ENCODE data around the gene KRTAP4-5. TPM values are rescaled to one million over a fixed set of nuclear protein-coding genes. Genes with fewer than 3 reads are reported as not detected.
"Not testable (repeated sequence)": the region's sequence is repeated elsewhere in the genome, so short reads cannot be mapped to it uniquely, and the experiment has no call there.

Gene KRTAP4-5
- total RNA-seq, 1 experiment from 2014 or later = not detected

- not testable (repeated sequence) for H3K4me1 ChIP-seq (ENCODE audit: low read length); H3K27ac ChIP-seq (ENCODE audit: low read length); H3K9ac ChIP-seq (ENCODE audit: low read length); H3K79me2 ChIP-seq (ENCODE audit: low read length); DNase-seq; H3K9me3 ChIP-seq (ENCODE audit: low read length); H3K27me3 ChIP-seq (ENCODE audit: low read length); H3K4me3 ChIP-seq (ENCODE audit: low read length); H3K36me3 ChIP-seq (ENCODE audit: insufficient read depth, low read length); H2AFZ ChIP-seq (ENCODE audit: low read length); H4K20me1 ChIP-seq (ENCODE audit: insufficient read depth, low read depth, low read length); H3K9me2 ChIP-seq (replicated peaks; ENCODE audit: insufficient read depth, low read length); H3K4me2 ChIP-seq (ENCODE audit: low read depth, low read length, poor library complexity, severe bottlenecking)
Observed at GRCh38 chr17:41123991-41124371, 25.6 kb downstream of the KRTAP4-5 start, which contains the start of gene KRTAP4-12. Gene KRTAP4-12, minus strand, starts transcription at chr17:41124182. Its CDS starts 60 bp downstream, at chr17:41124122.

DNA sequence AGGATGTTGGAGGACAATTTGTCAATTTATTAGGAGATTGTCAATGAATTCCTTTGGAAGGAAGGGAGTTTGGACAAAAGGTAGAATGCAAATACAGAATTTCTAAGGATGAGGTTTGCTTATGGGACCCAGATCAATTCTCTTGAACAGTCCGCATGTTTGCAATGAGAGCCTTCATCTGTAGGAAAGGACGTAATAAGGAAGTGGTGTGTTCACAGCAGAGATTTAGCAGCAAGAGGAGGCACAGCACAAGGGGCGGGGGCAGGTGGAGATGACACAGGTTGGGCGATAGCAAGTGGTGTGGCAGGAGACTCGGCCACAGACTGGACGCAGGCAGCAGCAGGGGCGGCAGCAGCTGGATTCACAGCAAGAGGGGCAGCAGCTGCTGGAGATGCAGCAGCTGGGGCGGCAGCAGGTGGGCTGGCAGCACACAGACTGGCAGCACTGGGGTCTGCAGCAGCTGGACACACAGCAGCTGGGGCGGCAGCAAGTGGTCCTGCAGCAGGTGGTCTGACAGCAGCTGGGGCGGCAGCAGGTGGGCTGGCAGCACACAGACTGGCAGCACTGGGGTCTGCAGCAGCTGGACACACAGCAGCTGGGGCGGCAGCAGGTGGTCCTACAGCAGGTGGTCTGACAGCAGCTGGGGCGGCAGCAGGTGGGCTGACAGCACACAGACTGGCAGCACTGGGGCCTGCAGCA, 26.2 kb downstream of the KRTAP4-5 start:
- H3K9me2 ChIP-seq (replicated peaks; ENCODE audit: insufficient read depth, low read length); H2AFZ ChIP-seq (ENCODE audit: low read length); H3K9ac ChIP-seq (ENCODE audit: low read length); H3K4me2 ChIP-seq (ENCODE audit: low read depth, low read length, poor library complexity, severe bottlenecking); H4K20me1 ChIP-seq (ENCODE audit: insufficient read depth, low read depth, low read length); H3K27ac ChIP-seq (ENCODE audit: low read length); H3K4me1 ChIP-seq (ENCODE audit: low read length); H3K79me2 ChIP-seq (ENCODE audit: low read length); H3K36me3 ChIP-seq (ENCODE audit: insufficient read depth, low read length); H3K9me3 ChIP-seq (ENCODE audit: low read length); H3K27me3 ChIP-seq (ENCODE audit: low read length); H3K4me3 ChIP-seq (ENCODE audit: low read length); DNase-seq: not testable (repeated sequence)

DNA sequence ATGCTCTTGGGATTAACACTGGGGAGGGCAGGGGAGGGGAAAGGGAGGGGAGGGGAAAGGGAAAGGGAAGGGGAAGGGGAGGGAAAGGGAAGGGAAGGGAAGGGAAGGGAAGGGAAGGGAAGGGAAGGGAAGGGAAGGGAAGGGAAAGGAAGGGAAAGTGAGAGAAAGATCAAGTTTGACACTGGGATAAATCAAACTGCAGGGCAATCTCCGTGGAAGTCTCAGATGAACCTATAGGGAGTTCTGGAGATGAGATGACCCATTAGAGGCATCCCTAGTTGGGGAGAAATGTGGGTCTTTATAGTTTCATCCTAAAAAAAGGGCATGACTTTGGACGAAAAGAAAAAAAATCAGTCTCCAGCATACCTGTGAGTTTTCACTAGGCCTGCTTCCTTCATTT, 27.9 kb downstream of the KRTAP4-5 start:
- no peak overlapping the region for H3K27ac ChIP-seq (ENCODE audit: low read length)
- H3K9me3 ChIP-seq (ENCODE audit: low read length) = no peaks in the 10 kb centered on the region
- no peaks in the 10 kb centered on the region for H4K20me1 ChIP-seq (ENCODE audit: insufficient read depth, low read depth, low read length)
- no peak overlapping the region for H3K9ac ChIP-seq (ENCODE audit: low read length)
- H2AFZ ChIP-seq (ENCODE audit: low read length) = no peak overlapping the region
- no peaks in the 10 kb centered on the region for H3K79me2 ChIP-seq (ENCODE audit: low read length)
- no peaks in the 10 kb centered on the region for H3K27me3 ChIP-seq (ENCODE audit: low read length)
- peaks cover 7% of the 10 kb centered on the region for H3K4me1 ChIP-seq (ENCODE audit: low read length)
- H3K9me2 ChIP-seq (replicated peaks; ENCODE audit: insufficient read depth, low read length) = no peaks in the 10 kb centered on the region
- no peak for DNase-seq
- no peak overlapping the region for H3K4me2 ChIP-seq (ENCODE audit: low read depth, low read length, poor library complexity, severe bottlenecking)
- H3K36me3 ChIP-seq (ENCODE audit: insufficient read depth, low read length) = no peaks in the 10 kb centered on the region
- H3K4me3 ChIP-seq (ENCODE audit: low read length) = no peak overlapping the region

GRCh38 chr17:41119696-41120690, 29.6 kb downstream of the KRTAP4-5 start:
- H3K4me1 ChIP-seq (ENCODE audit: low read length); H4K20me1 ChIP-seq (ENCODE audit: insufficient read depth, low read depth, low read length); H3K4me2 ChIP-seq (ENCODE audit: low read depth, low read length, poor library complexity, severe bottlenecking); H2AFZ ChIP-seq (ENCODE audit: low read length); H3K36me3 ChIP-seq (ENCODE audit: insufficient read depth, low read length); H3K9me2 ChIP-seq (replicated peaks; ENCODE audit: insufficient read depth, low read length); DNase-seq; H3K79me2 ChIP-seq (ENCODE audit: low read length); H3K9ac ChIP-seq (ENCODE audit: low read length); H3K27ac ChIP-seq (ENCODE audit: low read length); H3K27me3 ChIP-seq (ENCODE audit: low read length); H3K4me3 ChIP-seq (ENCODE audit: low read length); H3K9me3 ChIP-seq (ENCODE audit: low read length): not testable (repeated sequence)

GRCh38 chr17:41118721-41119120, 30.9 kb downstream of the KRTAP4-5 start:
- no peaks in the 10 kb centered on the region for H3K36me3 ChIP-seq (ENCODE audit: insufficient read depth, low read length)

GRCh38 chr17:41117846-41118386, 31.7 kb downstream of the KRTAP4-5 start, which contains the start of gene KRTAP4-11:
Gene KRTAP4-11, minus strand, starts transcription at chr17:41118373. Its CDS starts 58 bp downstream, at chr17:41118315.
- H3K9me2 ChIP-seq (replicated peaks; ENCODE audit: insufficient read depth, low read length); H2AFZ ChIP-seq (ENCODE audit: low read length); H3K27me3 ChIP-seq (ENCODE audit: low read length); H3K36me3 ChIP-seq (ENCODE audit: insufficient read depth, low read length); H3K79me2 ChIP-seq (ENCODE audit: low read length); H3K9me3 ChIP-seq (ENCODE audit: low read length); H3K27ac ChIP-seq (ENCODE audit: low read length); H3K9ac ChIP-seq (ENCODE audit: low read length); H3K4me1 ChIP-seq (ENCODE audit: low read length); H3K4me2 ChIP-seq (ENCODE audit: low read depth, low read length, poor library complexity, severe bottlenecking); DNase-seq; H4K20me1 ChIP-seq (ENCODE audit: insufficient read depth, low read depth, low read length); H3K4me3 ChIP-seq (ENCODE audit: low read length): not testable (repeated sequence)

More at GRCh38 chr17:41118721-41119120, 30.9 kb downstream of the KRTAP4-5 start:
- Histone ChIP-seq H3K4me3 (ENCODE audit: low read length) (no peak overlapping the region), H4K20me1 (ENCODE audit: insufficient read depth, low read depth, low read length) (no peaks in the 10 kb centered on the region), H3K9me3 (ENCODE audit: low read length) (no peaks in the 10 kb centered on the region), H3K4me2 (ENCODE audit: low read depth, low read length, poor library complexity, severe bottlenecking) (no peak overlapping the region), H3K79me2 (ENCODE audit: low read length) (no peaks in the 10 kb centered on the region), H3K9ac (ENCODE audit: low read length) (no peak overlapping the region), H3K9me2 (replicated peaks; ENCODE audit: insufficient read depth, low read length) (no peaks in the 10 kb centered on the region), H2AFZ (ENCODE audit: low read length) (no peak overlapping the region), H3K4me1 (ENCODE audit: low read length) (peaks cover 7% of the 10 kb centered on the region), H3K27me3 (ENCODE audit: low read length) (no peaks in the 10 kb centered on the region), H3K27ac (ENCODE audit: low read length) (no peak overlapping the region)
- DNase-seq = no peak

DNA sequence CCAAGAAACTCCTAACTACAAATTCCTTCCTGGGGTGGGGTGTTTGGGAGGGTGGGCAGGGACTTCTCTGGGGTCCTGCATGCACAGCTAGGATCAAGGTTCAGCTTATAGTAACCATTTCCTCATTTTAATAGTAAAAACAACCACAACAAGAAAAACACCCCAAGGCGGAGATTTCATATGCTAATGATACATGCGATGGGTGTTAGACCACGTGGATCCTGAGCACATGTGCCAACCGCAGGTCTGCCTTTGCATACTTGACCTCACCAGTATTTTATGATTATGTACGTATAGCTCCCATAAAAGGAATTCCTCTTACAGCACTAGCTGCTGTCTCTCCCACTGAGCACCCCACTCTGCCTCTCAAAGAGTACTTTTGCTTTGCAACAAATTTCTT, 33.3 kb downstream of the KRTAP4-5 start:
- H3K27me3 ChIP-seq (ENCODE audit: low read length) = no peaks in the 10 kb centered on the region
- H3K9me2 ChIP-seq (replicated peaks; ENCODE audit: insufficient read depth, low read length) = no peaks in the 10 kb centered on the region
- 0 out of 2 replicates have a peak overlapping the region, but pooled peaks have one; percentile 34 for H2AFZ ChIP-seq (ENCODE audit: low read length)
- no peak overlapping the region for H3K9ac ChIP-seq (ENCODE audit: low read length)
- no peak overlapping the region for H3K27ac ChIP-seq (ENCODE audit: low read length)
- no peaks in the 10 kb centered on the region for H3K79me2 ChIP-seq (ENCODE audit: low read length)
- H3K4me1 ChIP-seq (ENCODE audit: low read length) = peaks cover 7% of the 10 kb centered on the region
- no peaks in the 10 kb centered on the region for H3K36me3 ChIP-seq (ENCODE audit: insufficient read depth, low read length)
- DNase-seq = no peak
- no peak overlapping the region for H3K4me3 ChIP-seq (ENCODE audit: low read length)
- no peak overlapping the region for H3K4me2 ChIP-seq (ENCODE audit: low read depth, low read length, poor library complexity, severe bottlenecking)
- H3K9me3 ChIP-seq (ENCODE audit: low read length) = peaks cover under 1% of the 10 kb centered on the region; the same call in 1 of the 2 replicates
- no peaks in the 10 kb centered on the region for H4K20me1 ChIP-seq (ENCODE audit: insufficient read depth, low read depth, low read length)

All from Karpas-422 (cell line).